ENCODE results near the gene OR52E8.

DNA sequence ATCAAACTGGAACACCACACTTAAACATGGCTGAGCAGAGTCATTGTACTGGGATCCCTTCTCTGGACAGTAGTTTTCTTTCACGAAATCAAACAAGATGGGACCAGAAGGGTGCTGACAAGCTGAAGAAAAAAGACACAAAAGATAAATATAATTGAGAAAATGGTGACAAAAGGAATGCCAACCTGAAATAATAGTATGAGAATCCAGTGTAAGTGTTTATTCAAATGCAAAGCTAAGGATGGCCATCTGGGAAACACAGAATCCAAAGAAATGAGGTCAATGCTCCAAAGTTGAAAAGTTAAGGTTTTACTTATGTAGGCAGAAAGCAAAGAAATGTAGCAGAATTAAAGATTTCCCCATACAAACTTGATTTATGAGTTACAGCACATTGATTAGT is 30.2 kb upstream of the OR52E8 start:
- TF ChIP-seq, protein P1, sequence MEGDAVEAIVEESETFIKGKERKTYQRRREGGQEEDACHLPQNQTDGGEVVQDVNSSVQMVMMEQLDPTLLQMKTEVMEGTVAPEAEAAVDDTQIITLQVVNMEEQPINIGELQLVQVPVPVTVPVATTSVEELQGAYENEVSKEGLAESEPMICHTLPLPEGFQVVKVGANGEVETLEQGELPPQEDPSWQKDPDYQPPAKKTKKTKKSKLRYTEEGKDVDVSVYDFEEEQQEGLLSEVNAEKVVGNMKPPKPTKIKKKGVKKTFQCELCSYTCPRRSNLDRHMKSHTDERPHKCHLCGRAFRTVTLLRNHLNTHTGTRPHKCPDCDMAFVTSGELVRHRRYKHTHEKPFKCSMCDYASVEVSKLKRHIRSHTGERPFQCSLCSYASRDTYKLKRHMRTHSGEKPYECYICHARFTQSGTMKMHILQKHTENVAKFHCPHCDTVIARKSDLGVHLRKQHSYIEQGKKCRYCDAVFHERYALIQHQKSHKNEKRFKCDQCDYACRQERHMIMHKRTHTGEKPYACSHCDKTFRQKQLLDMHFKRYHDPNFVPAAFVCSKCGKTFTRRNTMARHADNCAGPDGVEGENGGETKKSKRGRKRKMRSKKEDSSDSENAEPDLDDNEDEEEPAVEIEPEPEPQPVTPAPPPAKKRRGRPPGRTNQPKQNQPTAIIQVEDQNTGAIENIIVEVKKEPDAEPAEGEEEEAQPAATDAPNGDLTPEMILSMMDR (tag by site-specific recombination; IDR thresholded peaks at IDR 0.05): no peak
- TF ChIP-seq TCF7L2 (IDR thresholded peaks at IDR 0.05; ENCODE audit: borderline replicate concordance, low read depth, low read length): no peak
- no peak for TF ChIP-seq ZNF138 (tag by site-specific recombination; IDR thresholded peaks at IDR 0.05; ENCODE audit: borderline replicate concordance)
- TF ChIP-seq, protein P2, sequence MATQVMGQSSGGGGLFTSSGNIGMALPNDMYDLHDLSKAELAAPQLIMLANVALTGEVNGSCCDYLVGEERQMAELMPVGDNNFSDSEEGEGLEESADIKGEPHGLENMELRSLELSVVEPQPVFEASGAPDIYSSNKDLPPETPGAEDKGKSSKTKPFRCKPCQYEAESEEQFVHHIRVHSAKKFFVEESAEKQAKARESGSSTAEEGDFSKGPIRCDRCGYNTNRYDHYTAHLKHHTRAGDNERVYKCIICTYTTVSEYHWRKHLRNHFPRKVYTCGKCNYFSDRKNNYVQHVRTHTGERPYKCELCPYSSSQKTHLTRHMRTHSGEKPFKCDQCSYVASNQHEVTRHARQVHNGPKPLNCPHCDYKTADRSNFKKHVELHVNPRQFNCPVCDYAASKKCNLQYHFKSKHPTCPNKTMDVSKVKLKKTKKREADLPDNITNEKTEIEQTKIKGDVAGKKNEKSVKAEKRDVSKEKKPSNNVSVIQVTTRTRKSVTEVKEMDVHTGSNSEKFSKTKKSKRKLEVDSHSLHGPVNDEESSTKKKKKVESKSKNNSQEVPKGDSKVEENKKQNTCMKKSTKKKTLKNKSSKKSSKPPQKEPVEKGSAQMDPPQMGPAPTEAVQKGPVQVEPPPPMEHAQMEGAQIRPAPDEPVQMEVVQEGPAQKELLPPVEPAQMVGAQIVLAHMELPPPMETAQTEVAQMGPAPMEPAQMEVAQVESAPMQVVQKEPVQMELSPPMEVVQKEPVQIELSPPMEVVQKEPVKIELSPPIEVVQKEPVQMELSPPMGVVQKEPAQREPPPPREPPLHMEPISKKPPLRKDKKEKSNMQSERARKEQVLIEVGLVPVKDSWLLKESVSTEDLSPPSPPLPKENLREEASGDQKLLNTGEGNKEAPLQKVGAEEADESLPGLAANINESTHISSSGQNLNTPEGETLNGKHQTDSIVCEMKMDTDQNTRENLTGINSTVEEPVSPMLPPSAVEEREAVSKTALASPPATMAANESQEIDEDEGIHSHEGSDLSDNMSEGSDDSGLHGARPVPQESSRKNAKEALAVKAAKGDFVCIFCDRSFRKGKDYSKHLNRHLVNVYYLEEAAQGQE (tag by site-specific recombination; IDR thresholded peaks at IDR 0.05): no peak
- TF ChIP-seq ZNF530 (tag by site-specific recombination; IDR thresholded peaks at IDR 0.05; ENCODE audit: low read depth): no peak
- TF ChIP-seq KLF9 (tag by site-specific recombination; IDR thresholded peaks at IDR 0.05; ENCODE audit: low read depth): no peak
- TF ChIP-seq ZNF830 (tag by site-specific recombination; IDR thresholded peaks at IDR 0.05; ENCODE audit: low read depth): no peak

Measured in HEK293 (cell line).